Measurements from ENCODE around the gene CENPC. TPM values are rescaled to one million over a fixed set of nuclear protein-coding genes. Genes with fewer than 3 reads are reported as not detected.
A peak's percentile ranks its signal among the peaks of the same experiment; 100 is the strongest.

Gene CENPC
- total RNA-seq, 2 donors from 2014 or later, result 12.7 to 17.0 TPM

DNA sequence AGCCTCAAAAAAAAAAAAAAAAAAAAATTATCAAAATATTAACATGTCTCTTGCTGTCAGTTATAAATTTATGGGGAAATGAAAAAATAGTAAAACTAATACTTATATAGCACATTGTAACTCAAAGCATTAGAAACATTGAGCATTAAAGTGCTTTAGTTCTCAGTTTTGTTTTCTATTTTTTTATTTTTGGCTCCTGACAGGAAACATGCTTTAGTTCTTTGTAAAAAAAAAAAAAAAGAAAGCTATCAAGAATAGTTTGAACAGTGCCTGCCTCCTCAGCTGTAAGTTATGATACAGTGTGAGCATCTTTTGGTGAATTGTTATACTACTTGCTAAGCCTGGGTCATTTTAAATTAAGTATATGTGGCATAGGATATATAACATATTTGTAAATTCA lies 5.1 kb upstream of the CENPC start:
- no peak overlapping the region for H3K4me3 ChIP-seq
- no peak overlapping the region for H3K27ac ChIP-seq
- no peaks in the 10 kb centered on the region for H3K4me1 ChIP-seq
- intact Hi-C loops (cut with DNase I), result no loop called here
- no peaks in the 10 kb centered on the region for H3K27me3 ChIP-seq
- DNase-seq, result no peak
- H3K9me3 ChIP-seq, result no peaks in the 10 kb centered on the region
- no peak for TF ChIP-seq CTCF (IDR thresholded peaks at IDR 0.05)
- no peaks in the 10 kb centered on the region for H3K36me3 ChIP-seq
- H3K9ac ChIP-seq (ENCODE audit: low read depth in 2 of 2, low read length in 2 of 2), result no peak overlapping the region

DNA sequence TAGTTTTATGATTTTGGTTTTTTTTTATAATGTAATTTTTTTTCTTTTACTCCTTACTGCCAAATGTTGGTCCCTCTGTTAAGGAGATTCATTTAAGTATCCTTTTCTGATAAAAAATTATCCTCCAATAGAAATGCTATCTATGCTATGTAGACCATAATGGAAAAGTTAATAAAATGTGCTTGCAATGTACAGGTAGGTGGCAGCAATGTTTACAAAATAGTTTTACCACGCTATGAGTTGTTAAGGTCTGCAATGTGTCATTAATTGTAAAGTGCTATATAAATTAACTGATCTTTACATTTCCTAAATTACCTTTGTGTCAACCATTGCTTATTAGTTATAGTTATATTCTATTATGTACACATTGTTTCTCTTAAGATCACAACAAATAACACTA lies 3.8 kb upstream of the CENPC start:
- no peaks in the 10 kb centered on the region for H3K4me1 ChIP-seq
- no peaks in the 10 kb centered on the region for H3K9me3 ChIP-seq
- H3K27ac ChIP-seq, result no peak overlapping the region
- H3K36me3 ChIP-seq, result no peaks in the 10 kb centered on the region
- intact Hi-C loops (cut with DNase I), result loop anchor here (10.0 kb wide), 2 partner anchors 146 to 366 kb away; no protein-coding TSS in a partner anchor
- no peak overlapping the region for H3K9ac ChIP-seq (ENCODE audit: low read depth in 2 of 2, low read length in 2 of 2)
- H3K27me3 ChIP-seq, result no peaks in the 10 kb centered on the region
- no peak for DNase-seq
- TF ChIP-seq CTCF (IDR thresholded peaks at IDR 0.05), result peak; percentile 25
- no peak overlapping the region for H3K4me3 ChIP-seq

DNA sequence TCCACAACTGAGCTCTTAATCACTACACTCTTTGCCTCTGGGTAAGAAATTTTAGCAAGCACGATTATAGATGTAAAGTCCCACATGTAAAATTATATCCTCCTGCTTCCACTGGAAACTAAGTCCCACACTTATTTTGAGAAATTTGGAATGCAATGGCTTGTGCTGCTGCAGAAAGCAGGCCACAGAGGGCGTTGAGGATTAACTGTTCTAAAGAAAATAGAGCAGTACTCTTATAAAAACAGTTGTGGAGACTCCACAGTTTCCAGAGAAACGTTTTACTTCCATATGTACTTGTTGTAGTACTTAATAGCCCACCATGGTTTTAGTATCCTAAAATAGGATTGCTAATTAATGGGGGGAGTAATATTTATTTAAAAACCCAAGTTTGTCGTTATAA lies 1.7 kb upstream of the CENPC start:
- H3K9me3 ChIP-seq, result no peaks in the 10 kb centered on the region
- no peaks in the 10 kb centered on the region for H3K27me3 ChIP-seq
- H3K9ac ChIP-seq (ENCODE audit: low read depth in 2 of 2, low read length in 2 of 2), result no peak overlapping the region
- H3K4me1 ChIP-seq, result no peaks in the 10 kb centered on the region
- intact Hi-C loops (cut with DNase I), result loop anchor here (10.0 kb wide), 2 partner anchors 148 to 368 kb away; no protein-coding TSS in a partner anchor
- no peak overlapping the region for H3K27ac ChIP-seq
- no peak overlapping the region for H3K4me3 ChIP-seq
- no peak for TF ChIP-seq CTCF (IDR thresholded peaks at IDR 0.05)
- no peaks in the 10 kb centered on the region for H3K36me3 ChIP-seq
- DNase-seq, result no peak

GRCh38 chr4:67546004-67546356 lies 677 bp upstream of the CENPC start:
- peak overlapping the region; percentile 59 for H3K4me3 ChIP-seq
- no peak for TF ChIP-seq CTCF (IDR thresholded peaks at IDR 0.05)
- no peaks in the 10 kb centered on the region for H3K9me3 ChIP-seq
- H3K27me3 ChIP-seq, result no peaks in the 10 kb centered on the region
- no peaks in the 10 kb centered on the region for H3K36me3 ChIP-seq
- H3K27ac ChIP-seq, result peak overlapping the region; percentile 89
- intact Hi-C loops (cut with DNase I), result loop anchor here (10.0 kb wide), 2 partner anchors 149 to 369 kb away; no protein-coding TSS in a partner anchor
- no peak overlapping the region for H3K9ac ChIP-seq (ENCODE audit: low read depth in 2 of 2, low read length in 2 of 2)
- DNase-seq, result no peak
- H3K4me1 ChIP-seq, result no peaks in the 10 kb centered on the region

DNA sequence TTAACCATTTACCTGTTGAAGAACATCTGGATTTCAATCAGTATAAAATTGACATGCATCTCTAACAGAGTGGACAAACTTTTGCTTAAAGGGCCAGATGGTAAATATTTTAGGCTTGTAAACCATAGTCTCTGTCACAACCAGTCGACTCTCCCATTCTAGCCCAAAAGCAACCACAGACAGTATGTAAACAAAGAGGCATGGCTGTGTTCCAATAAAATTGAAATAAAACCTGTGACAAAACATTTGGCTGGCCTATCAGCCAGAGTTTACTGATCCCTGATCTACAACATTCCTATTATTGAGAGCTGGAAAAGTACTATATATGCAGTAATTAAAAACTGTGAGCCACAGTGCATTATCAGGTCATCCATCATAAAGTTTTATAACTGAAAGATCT lies 3.2 kb downstream of the CENPC start:
- no peak overlapping the region for H3K4me3 ChIP-seq
- TF ChIP-seq CTCF (IDR thresholded peaks at IDR 0.05), result no peak
- no peak for DNase-seq
- intact Hi-C loops (cut with DNase I), result loop anchor here (10.0 kb wide), 2 partner anchors 153 to 373 kb away; no protein-coding TSS in a partner anchor
- no peaks in the 10 kb centered on the region for H3K27me3 ChIP-seq
- no peak overlapping the region for H3K9ac ChIP-seq (ENCODE audit: low read depth in 2 of 2, low read length in 2 of 2)
- H3K9me3 ChIP-seq, result no peaks in the 10 kb centered on the region
- H3K36me3 ChIP-seq, result no peaks in the 10 kb centered on the region
- H3K27ac ChIP-seq, result no peak overlapping the region
- no peaks in the 10 kb centered on the region for H3K4me1 ChIP-seq
